ENCODE results near the gene TNNT2.

Gene TNNT2

GRCh38 chr1:201354151-201354900 is 23.2 kb downstream of the TNNT2 start:
- no peak overlapping the region for H3K4me2 ChIP-seq (ENCODE audit: low read length)
- no peak overlapping the region for H3K56ac ChIP-seq (ENCODE audit: low read length)
- no peak overlapping the region for H3K9ac ChIP-seq (ENCODE audit: low read length)
- DNase-seq = no peak
- no peak overlapping the region for H3K4ac ChIP-seq (ENCODE audit: low read depth, low read length)
- H3K27ac ChIP-seq (ENCODE audit: low read depth, low read length) = no peak overlapping the region
- H3K4me1 ChIP-seq (ENCODE audit: control insufficient read depth, low read depth, low read length) = no peaks in the 10 kb centered on the region
- H3K36me3 ChIP-seq (ENCODE audit: control insufficient read depth, insufficient read depth, low read length) = no peaks in the 10 kb centered on the region
- H3K18ac ChIP-seq (ENCODE audit: low read length) = no peak overlapping the region
- H2BK15ac ChIP-seq (replicated peaks; ENCODE audit: low read depth) = no peak overlapping the region
- no peak overlapping the region for H3K23ac ChIP-seq (ENCODE audit: low read length)
- H2AK5ac ChIP-seq (ENCODE audit: low read length) = no peak overlapping the region
- H3K79me2 ChIP-seq (ENCODE audit: control insufficient read depth, insufficient read depth, low read length) = no peaks in the 10 kb centered on the region
- H3K79me1 ChIP-seq (ENCODE audit: low read length) = no peaks in the 10 kb centered on the region
- no peak overlapping the region for H4K8ac ChIP-seq (ENCODE audit: low read depth, low read length)
- H3K27me3 ChIP-seq (ENCODE audit: insufficient read depth, low read length, poor library complexity) = no peaks in the 10 kb centered on the region
- H3K4me3 ChIP-seq (ENCODE audit: low read length) = no peak overlapping the region
- H2BK5ac ChIP-seq (ENCODE audit: low read length) = no peak overlapping the region
- no peak overlapping the region for H4K5ac ChIP-seq (ENCODE audit: low read length)
- no peak overlapping the region for H2BK120ac ChIP-seq (ENCODE audit: low read depth, low read length)
- WGBS (ENCODE audit: extremely low coverage, insufficient coverage, low lambda C conversion rate) = no CpG with 5 or more reads among the region's 9 CpGs

- Histone ChIP-seq H3K36me3 (ENCODE audit: control insufficient read depth, insufficient read depth, low read length) (no peaks in the 10 kb centered on the region), H2BK5ac (ENCODE audit: low read length) (no peak overlapping the region), H2BK120ac (ENCODE audit: low read depth, low read length) (no peak overlapping the region), H3K4me3 (ENCODE audit: low read length) (no peak overlapping the region), H3K79me1 (ENCODE audit: low read length) (no peaks in the 10 kb centered on the region), H3K27ac (ENCODE audit: low read depth, low read length) (no peak overlapping the region), H3K18ac (ENCODE audit: low read length) (no peak overlapping the region), H3K27me3 (ENCODE audit: insufficient read depth, low read length, poor library complexity) (no peaks in the 10 kb centered on the region), H3K56ac (ENCODE audit: low read length) (no peak overlapping the region), H3K4me1 (ENCODE audit: control insufficient read depth, low read depth, low read length) (no peaks in the 10 kb centered on the region), H2AK5ac (ENCODE audit: low read length) (no peak overlapping the region), H3K79me2 (ENCODE audit: control insufficient read depth, insufficient read depth, low read length) (no peaks in the 10 kb centered on the region), H3K23ac (ENCODE audit: low read length) (no peak overlapping the region), H3K4me2 (ENCODE audit: low read length) (no peak overlapping the region), H2BK15ac (replicated peaks; ENCODE audit: low read depth) (no peak overlapping the region), H4K5ac (ENCODE audit: low read length) (no peak overlapping the region), H3K4ac (ENCODE audit: low read depth, low read length) (no peak overlapping the region), H3K9ac (ENCODE audit: low read length) (no peak overlapping the region), H4K8ac (ENCODE audit: low read depth, low read length) (no peak overlapping the region)
- WGBS (ENCODE audit: extremely low coverage, insufficient coverage, low lambda C conversion rate) = no CpG with 5 or more reads among the region's 13 CpGs
- no peak for DNase-seq
These were observed 24.1 kb downstream of the TNNT2 start for GRCh38 chr1:201353186-201353940.

- H3K56ac ChIP-seq (ENCODE audit: low read length) = no peak overlapping the region
- no peak overlapping the region for H3K4me2 ChIP-seq (ENCODE audit: low read length)
- H3K27me3 ChIP-seq (ENCODE audit: insufficient read depth, low read length, poor library complexity) = no peaks in the 10 kb centered on the region
- no peaks in the 10 kb centered on the region for H3K36me3 ChIP-seq (ENCODE audit: control insufficient read depth, insufficient read depth, low read length)
- H3K4me1 ChIP-seq (ENCODE audit: control insufficient read depth, low read depth, low read length) = no peaks in the 10 kb centered on the region
- H2BK15ac ChIP-seq (replicated peaks; ENCODE audit: low read depth) = no peak overlapping the region
- H3K4ac ChIP-seq (ENCODE audit: low read depth, low read length) = no peak overlapping the region
- H4K5ac ChIP-seq (ENCODE audit: low read length) = no peak overlapping the region
- H3K79me2 ChIP-seq (ENCODE audit: control insufficient read depth, insufficient read depth, low read length) = no peaks in the 10 kb centered on the region
- H3K27ac ChIP-seq (ENCODE audit: low read depth, low read length) = no peak overlapping the region
- no peak overlapping the region for H3K18ac ChIP-seq (ENCODE audit: low read length)
- H3K79me1 ChIP-seq (ENCODE audit: low read length) = no peaks in the 10 kb centered on the region
- H3K9ac ChIP-seq (ENCODE audit: low read length) = no peak overlapping the region
- no peak for DNase-seq
- H4K8ac ChIP-seq (ENCODE audit: low read depth, low read length) = no peak overlapping the region
- no peak overlapping the region for H2BK5ac ChIP-seq (ENCODE audit: low read length)
- no peak overlapping the region for H3K4me3 ChIP-seq (ENCODE audit: low read length)
- H3K23ac ChIP-seq (ENCODE audit: low read length) = no peak overlapping the region
- H2AK5ac ChIP-seq (ENCODE audit: low read length) = no peak overlapping the region
- H2BK120ac ChIP-seq (ENCODE audit: low read depth, low read length) = no peak overlapping the region
These were observed 25.9 kb downstream of the TNNT2 start for GRCh38 chr1:201351617-201352016.

GRCh38 chr1:201350884-201351283 is 26.6 kb downstream of the TNNT2 start:
- Histone ChIP-seq H3K36me3 (ENCODE audit: control insufficient read depth, insufficient read depth, low read length) (no peaks in the 10 kb centered on the region), H3K4ac (ENCODE audit: low read depth, low read length) (no peak overlapping the region), H3K9ac (ENCODE audit: low read length) (no peak overlapping the region), H3K23ac (ENCODE audit: low read length) (no peak overlapping the region), H2BK5ac (ENCODE audit: low read length) (no peak overlapping the region), H3K27me3 (ENCODE audit: insufficient read depth, low read length, poor library complexity) (no peaks in the 10 kb centered on the region), H3K27ac (ENCODE audit: low read depth, low read length) (no peak overlapping the region), H4K8ac (ENCODE audit: low read depth, low read length) (no peak overlapping the region), H3K4me3 (ENCODE audit: low read length) (no peak overlapping the region), H2BK120ac (ENCODE audit: low read depth, low read length) (no peak overlapping the region), H3K79me1 (ENCODE audit: low read length) (no peaks in the 10 kb centered on the region), H3K18ac (ENCODE audit: low read length) (no peak overlapping the region), H2AK5ac (ENCODE audit: low read length) (no peak overlapping the region), H3K4me2 (ENCODE audit: low read length) (no peak overlapping the region), H3K56ac (ENCODE audit: low read length) (no peak overlapping the region), H3K79me2 (ENCODE audit: control insufficient read depth, insufficient read depth, low read length) (no peaks in the 10 kb centered on the region), H4K5ac (ENCODE audit: low read length) (no peak overlapping the region), H3K4me1 (ENCODE audit: control insufficient read depth, low read depth, low read length) (no peaks in the 10 kb centered on the region), H2BK15ac (replicated peaks; ENCODE audit: low read depth) (no peak overlapping the region)
- WGBS (ENCODE audit: extremely low coverage, insufficient coverage, low lambda C conversion rate) = no CpG with 5 or more reads among the region's 7 CpGs
- no peak for DNase-seq

- DNase-seq = no peak
- no peak overlapping the region for H3K4me2 ChIP-seq (ENCODE audit: low read length)
- no peak overlapping the region for H3K4me3 ChIP-seq (ENCODE audit: low read length)
- H3K23ac ChIP-seq (ENCODE audit: low read length) = no peak overlapping the region
- no peaks in the 10 kb centered on the region for H3K36me3 ChIP-seq (ENCODE audit: control insufficient read depth, insufficient read depth, low read length)
- H2BK120ac ChIP-seq (ENCODE audit: low read depth, low read length) = no peak overlapping the region
- no peak overlapping the region for H3K27ac ChIP-seq (ENCODE audit: low read depth, low read length)
- no peak overlapping the region for H2AK5ac ChIP-seq (ENCODE audit: low read length)
- H3K27me3 ChIP-seq (ENCODE audit: insufficient read depth, low read length, poor library complexity) = no peaks in the 10 kb centered on the region
- H2BK5ac ChIP-seq (ENCODE audit: low read length) = no peak overlapping the region
- no peaks in the 10 kb centered on the region for H3K4me1 ChIP-seq (ENCODE audit: control insufficient read depth, low read depth, low read length)
- no peak overlapping the region for H2BK15ac ChIP-seq (replicated peaks; ENCODE audit: low read depth)
- no peaks in the 10 kb centered on the region for H3K79me1 ChIP-seq (ENCODE audit: low read length)
- no peaks in the 10 kb centered on the region for H3K79me2 ChIP-seq (ENCODE audit: control insufficient read depth, insufficient read depth, low read length)
- no peak overlapping the region for H4K8ac ChIP-seq (ENCODE audit: low read depth, low read length)
- H3K9ac ChIP-seq (ENCODE audit: low read length) = no peak overlapping the region
- H3K18ac ChIP-seq (ENCODE audit: low read length) = no peak overlapping the region
- no peak overlapping the region for H3K4ac ChIP-seq (ENCODE audit: low read depth, low read length)
- no CpG with 5 or more reads among the region's 2 CpGs for WGBS (ENCODE audit: extremely low coverage, insufficient coverage, low lambda C conversion rate)
- no peak overlapping the region for H4K5ac ChIP-seq (ENCODE audit: low read length)
- no peak overlapping the region for H3K56ac ChIP-seq (ENCODE audit: low read length)
These were observed 27.1 kb downstream of the TNNT2 start for GRCh38 chr1:201350361-201350725.
